Measurements from ENCODE around the gene KRT37.

The KRT37 gene

GRCh38 chr17:41424111-41424635 lies at the start of gene KRT37:
KRT37 (minus strand) TSS chr17:41424585; CDS start chr17:41424523, 62 bp downstream.
- DNase-seq (ENCODE audit: low read depth in 2 of 2) = no peak

- no peak for DNase-seq (ENCODE audit: low read depth in 2 of 2)
These were observed 44.0 kb upstream of the KRT37 start for GRCh38 chr17:41468346-41468745.

- DNase-seq (ENCODE audit: low read depth in 2 of 2) = no peak
These were observed 43.2 kb upstream of the KRT37 start for GRCh38 chr17:41467561-41467960.

- DNase-seq (ENCODE audit: low read depth in 2 of 2) = no peak
These were observed 42.6 kb upstream of the KRT37 start, which contains the start of gene KRT32 for GRCh38 chr17:41466988-41467387. KRT32 (minus strand) TSS chr17:41467386; CDS start chr17:41467325, 61 bp downstream.

GRCh38 chr17:41464682-41465081 lies 40.3 kb upstream of the KRT37 start:
- no peak for DNase-seq (ENCODE audit: low read depth in 2 of 2)

- DNase-seq (ENCODE audit: low read depth in 2 of 2) = no peak
These were observed 39.8 kb upstream of the KRT37 start for GRCh38 chr17:41464173-41464572.

GRCh38 chr17:41463746-41464145 lies 39.4 kb upstream of the KRT37 start:
- no peak for DNase-seq (ENCODE audit: low read depth in 2 of 2)

- no peak for DNase-seq (ENCODE audit: low read depth in 2 of 2)
These were observed 38.3 kb upstream of the KRT37 start for GRCh38 chr17:41462705-41463104.

GRCh38 chr17:41457676-41458075 lies 33.3 kb upstream of the KRT37 start:
- DNase-seq (ENCODE audit: low read depth in 2 of 2) = no peak

GRCh38 chr17:41456204-41456603 lies 31.8 kb upstream of the KRT37 start:
- no peak for DNase-seq (ENCODE audit: low read depth in 2 of 2)

GRCh38 chr17:41455236-41455635 lies 30.9 kb upstream of the KRT37 start:
- no peak for DNase-seq (ENCODE audit: low read depth in 2 of 2)

- no peak for DNase-seq (ENCODE audit: low read depth in 2 of 2)
These were observed 28.7 kb upstream of the KRT37 start for GRCh38 chr17:41453066-41453465.

GRCh38 chr17:41452281-41452680 lies 27.9 kb upstream of the KRT37 start:
- DNase-seq (ENCODE audit: low read depth in 2 of 2) = no peak

GRCh38 chr17:41451154-41451728 lies 26.9 kb upstream of the KRT37 start:
- no peak for DNase-seq (ENCODE audit: low read depth in 2 of 2)

- no peak for DNase-seq (ENCODE audit: low read depth in 2 of 2)
These were observed 24.6 kb upstream of the KRT37 start for GRCh38 chr17:41449008-41449407.

GRCh38 chr17:41448506-41448905 lies 24.1 kb upstream of the KRT37 start:
- no peak for DNase-seq (ENCODE audit: low read depth in 2 of 2)

GRCh38 chr17:41446806-41447205 lies 22.4 kb upstream of the KRT37 start:
- no peak for DNase-seq (ENCODE audit: low read depth in 2 of 2)

- DNase-seq (ENCODE audit: low read depth in 2 of 2) = no peak
These were observed 20.3 kb upstream of the KRT37 start for GRCh38 chr17:41444640-41445039.

GRCh38 chr17:41444186-41444585 lies 19.8 kb upstream of the KRT37 start:
- no peak for DNase-seq (ENCODE audit: low read depth in 2 of 2)

GRCh38 chr17:41442739-41443138 lies 18.4 kb upstream of the KRT37 start:
- no peak for DNase-seq (ENCODE audit: low read depth in 2 of 2)

- no peak for DNase-seq (ENCODE audit: low read depth in 2 of 2)
These were observed 16.2 kb upstream of the KRT37 start, which contains the start of gene KRT38 for GRCh38 chr17:41440531-41441033. KRT38 (minus strand) TSS chr17:41440983; CDS start chr17:41440921, 62 bp downstream.

GRCh38 chr17:41439375-41439774 lies 15.0 kb upstream of the KRT37 start:
- DNase-seq (ENCODE audit: low read depth in 2 of 2) = no peak

- DNase-seq (ENCODE audit: low read depth in 2 of 2) = no peak
These were observed 13.4 kb upstream of the KRT37 start for GRCh38 chr17:41437769-41438168.

GRCh38 chr17:41437254-41437653 lies 12.9 kb upstream of the KRT37 start:
- DNase-seq (ENCODE audit: low read depth in 2 of 2) = no peak

Data from stimulated activated CD4-positive, alpha-beta T cell treated with anti-CD3 and anti-CD28 coated beads, Interleukin-4, amount 100 ng/mL, for 48 hours (primary cell).